Measurements from ENCODE around the gene CDC45. TPM values are rescaled to one million over a fixed set of nuclear protein-coding genes. Genes with fewer than 3 reads are reported as not detected.

Gene CDC45
- total RNA-seq, 1 donor from 2014 or later = 2.2 TPM

DNA sequence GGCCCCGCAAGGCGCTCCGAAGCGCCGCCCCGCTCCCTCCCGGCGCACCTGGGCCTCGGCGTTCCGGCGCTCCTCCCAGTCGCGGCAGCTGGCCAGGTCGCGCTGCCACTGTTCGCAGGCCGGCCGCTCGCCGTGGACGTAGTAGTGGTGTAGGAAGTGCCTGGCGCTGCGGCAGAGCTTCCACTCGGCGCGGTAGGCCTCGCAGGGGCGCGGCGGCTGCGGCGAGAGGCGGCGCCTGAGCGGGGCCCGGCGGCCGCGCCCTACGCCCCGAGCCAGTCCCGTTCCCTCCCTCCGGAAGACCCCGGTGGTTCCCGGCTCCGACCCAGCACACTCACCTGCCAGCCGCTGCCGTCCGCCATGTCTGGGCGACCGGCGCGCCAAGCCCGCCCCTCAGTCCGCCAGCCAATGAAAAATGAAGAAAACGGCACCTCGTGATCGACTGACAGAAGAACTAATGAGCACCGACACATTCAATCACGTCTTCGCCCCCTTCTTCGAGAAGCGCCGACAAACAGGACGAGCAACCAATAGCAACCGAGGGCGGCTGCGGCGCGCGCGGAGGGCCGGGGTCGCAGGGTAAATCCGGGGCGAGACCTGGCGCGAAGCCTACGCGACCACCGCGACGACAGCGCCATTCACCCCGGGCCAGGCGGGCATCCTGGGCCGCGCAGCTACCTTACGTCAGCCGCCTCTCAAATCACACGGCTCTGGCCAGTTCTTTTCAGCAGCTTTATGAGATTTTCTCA, 32.2 kb upstream of the CDC45 start, which contains the start of gene C22orf39:
TSS of gene C22orf39 (minus strand) at position 382 of the 746 bp plus-strand sequence. CDS start at position 359, 23 bp downstream.
- DNase-seq (ENCODE audit: low spot score) = no peak
- Mint-ChIP-seq H3K9me3 (ENCODE audit: low read depth) (no peaks in the 10 kb centered on the region), H3K27me3 (ENCODE audit: low read depth) (no peaks in the 10 kb centered on the region), H3K36me3 (ENCODE audit: low read depth) (peaks cover 4% of the 10 kb centered on the region), H3K4me1 (ENCODE audit: low read depth) (peaks cover 28% of the 10 kb centered on the region), H3K4me3 (ENCODE audit: unreplicated experiment) (peak within 1 kb of the TSS; percentile 91), H3K27ac (ENCODE audit: unreplicated experiment) (peak within 1 kb of the TSS; percentile 94)
- TF ChIP-seq, protein P1, sequence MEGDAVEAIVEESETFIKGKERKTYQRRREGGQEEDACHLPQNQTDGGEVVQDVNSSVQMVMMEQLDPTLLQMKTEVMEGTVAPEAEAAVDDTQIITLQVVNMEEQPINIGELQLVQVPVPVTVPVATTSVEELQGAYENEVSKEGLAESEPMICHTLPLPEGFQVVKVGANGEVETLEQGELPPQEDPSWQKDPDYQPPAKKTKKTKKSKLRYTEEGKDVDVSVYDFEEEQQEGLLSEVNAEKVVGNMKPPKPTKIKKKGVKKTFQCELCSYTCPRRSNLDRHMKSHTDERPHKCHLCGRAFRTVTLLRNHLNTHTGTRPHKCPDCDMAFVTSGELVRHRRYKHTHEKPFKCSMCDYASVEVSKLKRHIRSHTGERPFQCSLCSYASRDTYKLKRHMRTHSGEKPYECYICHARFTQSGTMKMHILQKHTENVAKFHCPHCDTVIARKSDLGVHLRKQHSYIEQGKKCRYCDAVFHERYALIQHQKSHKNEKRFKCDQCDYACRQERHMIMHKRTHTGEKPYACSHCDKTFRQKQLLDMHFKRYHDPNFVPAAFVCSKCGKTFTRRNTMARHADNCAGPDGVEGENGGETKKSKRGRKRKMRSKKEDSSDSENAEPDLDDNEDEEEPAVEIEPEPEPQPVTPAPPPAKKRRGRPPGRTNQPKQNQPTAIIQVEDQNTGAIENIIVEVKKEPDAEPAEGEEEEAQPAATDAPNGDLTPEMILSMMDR (IDR thresholded peaks at IDR 0.05) = peak; percentile 12

DNA sequence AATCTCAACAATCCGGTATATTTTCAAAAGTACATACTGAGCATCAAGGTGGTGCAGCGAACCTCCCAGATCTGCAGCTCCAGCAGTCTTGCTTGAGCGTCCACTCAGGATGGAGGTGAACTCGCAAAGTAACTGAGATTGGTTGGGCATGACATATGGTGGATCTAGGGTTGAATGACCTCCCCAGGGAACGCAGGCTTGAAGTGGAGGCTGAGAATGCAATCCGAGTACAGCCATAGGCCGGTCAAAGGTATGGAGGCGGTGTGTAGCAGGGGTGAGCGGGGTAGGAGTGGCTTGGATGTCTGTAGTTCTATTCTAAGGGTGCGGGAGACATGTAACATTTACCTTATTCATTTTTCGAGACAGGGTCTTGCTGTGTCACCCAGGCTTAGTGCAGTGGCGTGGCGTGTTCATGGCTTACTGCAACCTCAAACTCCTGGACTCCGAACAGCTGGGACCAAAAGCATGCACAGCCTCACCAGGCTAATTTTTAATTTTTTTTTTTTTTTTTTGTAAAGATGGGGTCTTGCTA, 31.6 kb upstream of the CDC45 start:
- Mint-ChIP-seq H3K36me3 (ENCODE audit: low read depth) (peaks cover 8% of the 10 kb centered on the region), H3K4me1 (ENCODE audit: low read depth) (peaks cover 28% of the 10 kb centered on the region), H3K4me3 (ENCODE audit: unreplicated experiment) (peak overlapping the region; percentile 91), H3K27ac (ENCODE audit: unreplicated experiment) (peak overlapping the region; percentile 94), H3K27me3 (ENCODE audit: low read depth) (no peaks in the 10 kb centered on the region), H3K9me3 (ENCODE audit: low read depth) (no peaks in the 10 kb centered on the region)
- no peak for DNase-seq (ENCODE audit: low spot score)
- TF ChIP-seq, protein P1 (IDR thresholded peaks at IDR 0.05) = no peak

DNA sequence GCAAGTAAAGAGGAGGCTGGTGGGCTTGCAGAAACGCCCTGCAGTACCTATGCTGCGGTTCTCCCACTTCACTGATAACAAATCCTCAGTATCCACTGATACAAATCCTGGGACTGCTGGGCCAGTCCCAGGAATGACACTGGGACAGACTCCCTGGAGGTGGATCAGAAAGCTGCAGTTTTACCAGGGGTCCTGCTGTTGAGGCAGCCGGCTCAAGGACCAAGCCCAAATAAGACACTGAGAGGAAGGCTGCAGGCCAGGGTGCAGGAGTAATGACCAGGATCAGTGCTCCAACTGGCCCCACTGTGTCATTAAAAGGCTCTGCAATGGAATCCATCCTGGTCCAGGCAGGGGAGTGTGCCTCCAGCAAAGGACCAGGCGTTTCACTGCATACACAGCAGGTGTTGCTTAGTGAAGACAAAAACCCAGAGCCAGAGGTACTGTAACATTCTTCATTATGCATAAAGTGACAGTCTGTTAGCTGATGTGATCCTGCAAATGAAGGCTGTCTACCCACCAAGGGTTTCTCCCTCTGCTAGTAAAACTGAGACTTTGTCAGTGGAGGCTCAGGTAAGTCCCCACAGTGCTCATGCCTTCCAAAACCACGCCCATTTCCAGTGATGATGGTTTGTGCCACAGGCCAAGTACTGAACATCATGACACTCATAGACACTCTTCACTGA, 30.8 kb upstream of the CDC45 start:
- TF ChIP-seq, protein P1 (IDR thresholded peaks at IDR 0.05) = no peak
- no peak for DNase-seq (ENCODE audit: low spot score)
- H3K27ac Mint-ChIP-seq (ENCODE audit: unreplicated experiment) = peak overlapping the region; percentile 94
- peaks cover 28% of the 10 kb centered on the region for H3K4me1 Mint-ChIP-seq (ENCODE audit: low read depth)
- H3K27me3 Mint-ChIP-seq (ENCODE audit: low read depth) = no peaks in the 10 kb centered on the region
- peak overlapping the region; percentile 28 for H3K4me3 Mint-ChIP-seq (ENCODE audit: unreplicated experiment)
- peaks cover 12% of the 10 kb centered on the region for H3K36me3 Mint-ChIP-seq (ENCODE audit: low read depth)
- H3K9me3 Mint-ChIP-seq (ENCODE audit: low read depth) = no peaks in the 10 kb centered on the region

DNA sequence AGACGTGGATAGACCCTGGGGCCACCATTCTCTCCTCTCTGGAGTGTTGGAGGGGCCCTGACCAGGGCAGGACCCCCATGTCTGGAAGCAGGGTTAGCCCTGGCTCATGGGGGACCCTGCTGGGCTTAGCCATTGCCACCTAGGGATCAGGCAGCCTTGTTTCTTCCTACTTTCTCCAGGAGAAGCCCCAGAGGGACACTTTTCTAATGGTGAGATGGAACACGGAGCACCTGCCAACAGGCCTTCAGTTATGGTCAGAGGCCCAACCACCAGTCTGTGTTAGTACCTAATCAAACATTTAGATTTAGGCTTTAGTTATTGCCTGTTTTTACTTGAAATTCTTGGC, 30.3 kb upstream of the CDC45 start:
- Mint-ChIP-seq H3K36me3 (ENCODE audit: low read depth) (peaks cover 17% of the 10 kb centered on the region), H3K27me3 (ENCODE audit: low read depth) (no peaks in the 10 kb centered on the region), H3K4me3 (ENCODE audit: unreplicated experiment) (no peak overlapping the region), H3K9me3 (ENCODE audit: low read depth) (no peaks in the 10 kb centered on the region), H3K27ac (ENCODE audit: unreplicated experiment) (no peak overlapping the region), H3K4me1 (ENCODE audit: low read depth) (peaks cover 28% of the 10 kb centered on the region)
- TF ChIP-seq, protein P1 (IDR thresholded peaks at IDR 0.05) = no peak
- no peak for DNase-seq (ENCODE audit: low spot score)

DNA sequence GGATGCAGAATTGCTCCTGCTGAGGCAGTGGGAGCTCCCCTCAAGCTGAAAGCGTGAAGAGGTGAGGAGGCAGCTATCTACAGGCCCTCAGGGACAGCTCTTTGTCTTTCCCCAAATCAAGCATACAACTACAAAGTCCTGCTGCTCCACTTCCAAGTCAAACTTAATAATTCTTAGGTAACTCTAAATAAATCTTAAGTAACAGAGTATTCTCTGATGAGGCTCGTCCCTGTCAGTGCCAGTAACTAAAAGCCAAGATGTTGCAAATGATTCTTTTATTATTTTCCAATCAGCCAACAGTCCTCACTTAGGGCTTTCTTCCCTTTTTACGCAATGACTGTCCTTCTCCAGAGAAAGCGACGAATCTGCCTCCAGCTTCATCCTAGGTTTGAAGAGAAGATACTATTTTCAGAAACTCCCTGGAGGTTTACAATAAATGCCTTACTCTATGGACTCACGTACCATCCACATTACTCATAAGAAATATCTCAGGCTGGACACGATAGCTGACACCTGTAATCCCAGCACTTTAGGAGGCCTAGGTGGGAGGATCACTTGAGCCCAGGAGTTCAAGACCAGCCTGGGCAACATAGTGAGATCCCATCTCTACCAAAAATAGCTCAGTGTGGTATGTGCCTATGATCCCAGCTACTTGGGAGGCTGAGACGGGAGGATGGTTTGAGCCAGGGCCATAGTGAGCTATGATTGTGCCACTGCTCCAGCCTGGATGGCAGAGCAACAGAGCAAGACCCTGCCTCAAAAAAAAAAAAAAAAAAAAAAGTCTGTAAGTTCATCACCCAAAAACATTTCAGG, 29.2 kb upstream of the CDC45 start:
- Mint-ChIP-seq H3K4me1 (ENCODE audit: low read depth) (peaks cover 26% of the 10 kb centered on the region), H3K9me3 (ENCODE audit: low read depth) (no peaks in the 10 kb centered on the region), H3K36me3 (ENCODE audit: low read depth) (peaks cover 26% of the 10 kb centered on the region), H3K4me3 (ENCODE audit: unreplicated experiment) (no peak overlapping the region), H3K27me3 (ENCODE audit: low read depth) (no peaks in the 10 kb centered on the region), H3K27ac (ENCODE audit: unreplicated experiment) (no peak overlapping the region)
- no peak for DNase-seq (ENCODE audit: low spot score)
- TF ChIP-seq, protein P1 (IDR thresholded peaks at IDR 0.05) = no peak

Data from chondrocyte (in vitro differentiated cells).